Raji (cell line): ENCODE data around the gene NF2.

Experiments
- POLR2A ChIP-seq: IDR thresholded peaks from 2 replicates; pipeline ENCODE4 v1.6.1; 2011; ENCODE audit warnings: low read depth, low read length, control low read depth; ENCODE audit not compliant: insufficient read depth

Gene NF2

GRCh38 chr22:29700206-29700899 is 96.9 kb downstream of the NF2 start:
- no peak for TF ChIP-seq POLR2A

- no peak for TF ChIP-seq POLR2A
Observed at GRCh38 chr22:29700900-29701154, 97.4 kb downstream of the NF2 start.

- no peak for TF ChIP-seq POLR2A
Observed at GRCh38 chr22:29701155-29701999, 97.9 kb downstream of the NF2 start.

GRCh38 chr22:29702000-29702930 is 98.8 kb downstream of the NF2 start:
- no peak for TF ChIP-seq POLR2A

GRCh38 chr22:29702931-29703501 is 99.6 kb downstream of the NF2 start:
- no peak for TF ChIP-seq POLR2A

- no peak for TF ChIP-seq POLR2A
Observed at GRCh38 chr22:29703569-29704195, 100.2 kb downstream of the NF2 start.

- TF ChIP-seq POLR2A: no peak
Observed at GRCh38 chr22:29704528-29705285, 101.3 kb downstream of the NF2 start.

- no peak for TF ChIP-seq POLR2A
Observed at GRCh38 chr22:29705651-29706050, 102.2 kb downstream of the NF2 start.

- no peak for TF ChIP-seq POLR2A
Observed at GRCh38 chr22:29706486-29706885, 103.1 kb downstream of the NF2 start.

- TF ChIP-seq POLR2A: no peak
Observed at GRCh38 chr22:29707010-29707409, 103.6 kb downstream of the NF2 start.

GRCh38 chr22:29707471-29707870 is 104.0 kb downstream of the NF2 start:
- TF ChIP-seq POLR2A: no peak

GRCh38 chr22:29710193-29710592 is 106.8 kb downstream of the NF2 start:
- TF ChIP-seq POLR2A: no peak

GRCh38 chr22:29710922-29711593 is 107.6 kb downstream of the NF2 start:
- no peak for TF ChIP-seq POLR2A

- TF ChIP-seq POLR2A: no peak
Observed at GRCh38 chr22:29712119-29712518, 108.7 kb downstream of the NF2 start.

GRCh38 chr22:29713156-29713727 is 109.8 kb downstream of the NF2 start:
- TF ChIP-seq POLR2A: no peak
